ENCODE measurements around the gene ANXA5. TPM values are rescaled to one million over a fixed set of nuclear protein-coding genes. Genes with fewer than 3 reads are reported as not detected.

ANXA5 gene
- total RNA-seq, 1 donor from 2014 or later, result 96.4 TPM

GRCh38 chr4:121711263-121712000 lies 14.7 kb upstream of the ANXA5 start:
- ATAC-seq, result peak; percentile 74

- no peak for ATAC-seq
Measured at GRCh38 chr4:121709766-121710405, 13.1 kb upstream of the ANXA5 start.

- ATAC-seq, result no peak
Measured at GRCh38 chr4:121707344-121707743, 10.6 kb upstream of the ANXA5 start.

- no peak for ATAC-seq
Measured at GRCh38 chr4:121706595-121707021, 9.8 kb upstream of the ANXA5 start.

- no peak for ATAC-seq
Measured at GRCh38 chr4:121705521-121705920, 8.7 kb upstream of the ANXA5 start.

- no peak for ATAC-seq
Measured at GRCh38 chr4:121702136-121702535, 5.4 kb upstream of the ANXA5 start.

- no peak for ATAC-seq
Measured at GRCh38 chr4:121701263-121701662, 4.5 kb upstream of the ANXA5 start.

- ATAC-seq, result no peak
Measured at GRCh38 chr4:121698236-121698671, 1.5 kb upstream of the ANXA5 start.

GRCh38 chr4:121697564-121697963 lies 784 bp upstream of the ANXA5 start:
- no peak for ATAC-seq

GRCh38 chr4:121696170-121696580 lies 605 bp downstream of the ANXA5 start:
- ATAC-seq, result peak; percentile 60

GRCh38 chr4:121693886-121694285 lies 2.9 kb downstream of the ANXA5 start:
- no peak for ATAC-seq

GRCh38 chr4:121693450-121693849 lies 3.3 kb downstream of the ANXA5 start:
- no peak for ATAC-seq

GRCh38 chr4:121692261-121692660 lies 4.5 kb downstream of the ANXA5 start:
- ATAC-seq, result no peak

- ATAC-seq, result no peak
Measured at GRCh38 chr4:121690001-121690400, 6.8 kb downstream of the ANXA5 start.

- ATAC-seq, result no peak
Measured at GRCh38 chr4:121688701-121689100, 8.1 kb downstream of the ANXA5 start.

- no peak for ATAC-seq
Measured at GRCh38 chr4:121688261-121688660, 8.5 kb downstream of the ANXA5 start.

- no peak for ATAC-seq
Measured at GRCh38 chr4:121686255-121686654, 10.5 kb downstream of the ANXA5 start.

- ATAC-seq, result no peak
Measured at GRCh38 chr4:121685257-121685656, 11.5 kb downstream of the ANXA5 start.

GRCh38 chr4:121684561-121684960 lies 12.2 kb downstream of the ANXA5 start:
- ATAC-seq, result no peak

GRCh38 chr4:121684016-121684415 lies 12.8 kb downstream of the ANXA5 start:
- no peak for ATAC-seq

- no peak for ATAC-seq
Measured at GRCh38 chr4:121680571-121680970, 16.2 kb downstream of the ANXA5 start.

GRCh38 chr4:121679951-121680350 lies 16.8 kb downstream of the ANXA5 start:
- no peak for ATAC-seq

- no peak for ATAC-seq
Measured at GRCh38 chr4:121679267-121679666, 17.5 kb downstream of the ANXA5 start.

GRCh38 chr4:121677524-121677923 lies 19.3 kb downstream of the ANXA5 start:
- no peak for ATAC-seq
